ENCODE results near the gene SLAMF9.

The SLAMF9 gene

GRCh38 chr1:159991513-159991912, 37.5 kb upstream of the SLAMF9 start:
- no peak for TF ChIP-seq CTCF (IDR thresholded peaks at IDR 0.05; ENCODE audit: insufficient read depth, missing control alignments)
- FAIRE-seq (no peak), DNase-seq (ENCODE audit: insufficient read length, low spot score) (no peak)

- FAIRE-seq: no peak
- no peak for TF ChIP-seq CTCF (IDR thresholded peaks at IDR 0.05; ENCODE audit: insufficient read depth, missing control alignments)
- DNase-seq (ENCODE audit: insufficient read length, low spot score): no peak
Measured at GRCh38 chr1:159990005-159990404, 36.0 kb upstream of the SLAMF9 start.

- TF ChIP-seq CTCF (IDR thresholded peaks at IDR 0.05; ENCODE audit: insufficient read depth, missing control alignments): no peak
- no peak for FAIRE-seq
- no peak for DNase-seq (ENCODE audit: insufficient read length, low spot score)
Measured at GRCh38 chr1:159989581-159989980, 35.5 kb upstream of the SLAMF9 start.

GRCh38 chr1:159988006-159988405, 34.0 kb upstream of the SLAMF9 start:
- DNase-seq (ENCODE audit: insufficient read length, low spot score): no peak
- TF ChIP-seq CTCF (IDR thresholded peaks at IDR 0.05; ENCODE audit: insufficient read depth, missing control alignments): no peak
- FAIRE-seq: no peak

- FAIRE-seq (no peak), DNase-seq (ENCODE audit: insufficient read length, low spot score) (no peak)
Measured at GRCh38 chr1:159987186-159987585, 33.1 kb upstream of the SLAMF9 start.

GRCh38 chr1:159986531-159986930, 32.5 kb upstream of the SLAMF9 start:
- TF ChIP-seq CTCF (IDR thresholded peaks at IDR 0.05; ENCODE audit: insufficient read depth, missing control alignments): no peak
- no peak for FAIRE-seq
- DNase-seq (ENCODE audit: insufficient read length, low spot score): no peak

More at GRCh38 chr1:159987186-159987585, 33.1 kb upstream of the SLAMF9 start:
- TF ChIP-seq CTCF (IDR thresholded peaks at IDR 0.05; ENCODE audit: insufficient read depth, missing control alignments): no peak

GRCh38 chr1:159986093-159986492, 32.1 kb upstream of the SLAMF9 start:
- TF ChIP-seq CTCF (IDR thresholded peaks at IDR 0.05; ENCODE audit: insufficient read depth, missing control alignments): no peak
- DNase-seq (ENCODE audit: insufficient read length, low spot score): no peak
- no peak for FAIRE-seq
